Naive thymus-derived CD4-positive, alpha-beta T cell (primary cell): ENCODE results near the gene ATP11B. TPM values are rescaled to one million over a fixed set of nuclear protein-coding genes. Genes with fewer than 3 reads are reported as not detected.

Experiments used
- ATAC-seq: fragments of 150-1000 bp; cut with Tn5 transposase; 2 replicates; pipeline ENCODE4 v1.10.0; 2021; ENCODE audit warnings: mild to moderate bottlenecking, moderate library complexity
- CTCF ChIA-PET: fragments of 350-600 bp; sonication (Branson Sonifier 250); formaldehyde crosslinking; loops from one replicate; lab custom pipeline; 2021; ENCODE audit warnings: antibody characterized with exemption; lab: Charles Lee
- POLR2A ChIA-PET: fragments of 350-600 bp; sonication (Branson Sonifier 250); formaldehyde crosslinking; loops from one replicate; lab custom pipeline; 2021; ENCODE audit warnings: antibody characterized with exemption, inconsistent platforms; lab: Charles Lee
- DNase-seq, 9 donors: peaks; one replicate each; pipeline versions ENCODE4 v3.0.0 to v3.0.0-alpha.2; 2020 to 2022; ENCODE audit warnings: mixed read lengths in 1 of 9
- H3K27ac ChIP-seq: one replicate; pipeline ENCODE4 v1.7.0; 2013; ENCODE audit warnings: mild to moderate bottlenecking, low read depth, low read length, moderate library complexity
- H3K27me3 ChIP-seq, 2 donors: one replicate each; pipeline ENCODE4 v1.7.0; 2013; ENCODE audit warnings: low read length in 2 of 2, mild to moderate bottlenecking in 2 of 2, moderate library complexity in 2 of 2; ENCODE audit not compliant: control insufficient read depth in 2 of 2, insufficient read depth in 2 of 2
- H3K36me3 ChIP-seq, 3 experiments: 1 replicate in 2 of 3; 2 replicates in 1 of 3; pipeline ENCODE4 v1.7.0; 2013; ENCODE audit warnings: low read length in 3 of 3, mild to moderate bottlenecking in 3 of 3, moderate library complexity in 1 of 3; ENCODE audit not compliant: insufficient read depth in 3 of 3, control insufficient read depth in 2 of 3
- H3K4me1 ChIP-seq, 2 donors: one replicate each; pipeline ENCODE4 v1.7.0; 2013; ENCODE audit warnings: low read length in 2 of 2, mild to moderate bottlenecking in 2 of 2, moderate library complexity in 1 of 2; ENCODE audit not compliant: control insufficient read depth in 2 of 2, insufficient read depth in 2 of 2
- H3K4me3 ChIP-seq: 2 replicates; pipeline ENCODE4 v1.7.0; 2013; ENCODE audit warnings: mild to moderate bottlenecking, low read length
- H3K9me3 ChIP-seq, 3 experiments: 1 replicate in 2 of 3; 2 replicates in 1 of 3; pipeline ENCODE4 v1.7.0; 2013; ENCODE audit warnings: low read length in 3 of 3; ENCODE audit not compliant: control insufficient read depth in 2 of 3
- H3K27ac Mint-ChIP-seq, 9 donors: one replicate each; pipeline ENCODE4 v1.8.0; 2020 to 2022; ENCODE audit warnings: mixed read lengths in 9 of 9, mild to moderate bottlenecking in 8 of 9, moderate library complexity in 5 of 9, inconsistent platforms in 2 of 9
- H3K27me3 Mint-ChIP-seq, 5 donors: one replicate each; pipeline ENCODE4 v1.8.0; 2021 to 2022; ENCODE audit warnings: mixed read lengths in 5 of 5, mild to moderate bottlenecking in 1 of 5
- H3K36me3 Mint-ChIP-seq, 5 donors: one replicate each; pipeline ENCODE4 v1.8.0; 2020 to 2022; ENCODE audit warnings: mixed read lengths in 5 of 5, mild to moderate bottlenecking in 3 of 5, inconsistent platforms in 1 of 5
- H3K4me1 Mint-ChIP-seq, 7 donors: one replicate each; pipeline ENCODE4 v1.8.0; 2020 to 2022; ENCODE audit warnings: mixed read lengths in 7 of 7, mild to moderate bottlenecking in 3 of 7, inconsistent platforms in 1 of 7
- H3K4me3 Mint-ChIP-seq, 10 donors: one replicate each; pipeline ENCODE4 v1.8.0; 2020 to 2022; ENCODE audit warnings: mild to moderate bottlenecking in 10 of 10, mixed read lengths in 10 of 10, moderate library complexity in 6 of 10, inconsistent platforms in 2 of 10
- H3K9me3 Mint-ChIP-seq, 11 donors: one replicate each; pipeline ENCODE4 v1.8.0; 2020 to 2022; ENCODE audit warnings: mixed read lengths in 11 of 11, mild to moderate bottlenecking in 4 of 11, inconsistent platforms in 1 of 11, moderate library complexity in 1 of 11
- intact Hi-C, 2 donors: fragments of 100-400 bp; cut with micrococcal nuclease; formaldehyde crosslinking; loops; one replicate each; pipeline ENCODE4 v1.15.1; 2023
- polyA plus RNA-seq, 2 donors: library from polyadenylated mRNA; unstranded; fragments of 300-500 nt; fragmentation: Illumina TruSeq; gene quantifications; one replicate each; pipeline ENCODE4 v1.2.3, GENCODE V29; 2021
- total RNA-seq, 6 experiments: library from RNA in 5 of 6; stranded (reverse) in 5 of 6; gene quantifications; 1 replicate in 5 of 6; 2 replicates in 1 of 6; pipeline ENCODE4 v1.2.3 and lab custom pipeline; 2021 to 2026

ATP11B gene
- total and polyA plus RNA-seq, 7 experiments from 2014 or later, result 28.4 to 136 (median 113) TPM

DNA sequence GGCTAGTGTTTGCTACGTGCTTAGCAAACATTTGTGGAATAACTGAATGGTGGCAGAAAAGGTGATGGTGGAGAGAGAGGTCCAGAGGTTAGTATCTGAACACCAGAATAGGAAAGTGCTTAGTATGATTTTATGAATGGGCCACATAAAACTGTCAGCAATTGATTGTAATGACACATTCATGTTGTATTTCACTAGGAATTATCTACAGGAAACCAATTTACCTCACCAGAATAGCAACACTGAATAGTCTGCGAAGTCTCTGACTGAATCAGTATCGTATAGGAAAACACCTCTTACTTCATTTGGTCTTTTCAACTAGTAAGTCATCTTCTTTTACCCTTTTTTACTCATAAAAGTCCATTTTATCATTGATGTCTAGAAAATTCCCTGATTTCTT, 8.2 kb upstream of the ATP11B start:
- no peaks in the 10 kb centered on the region for H3K4me1 ChIP-seq
- Mint-ChIP-seq H3K4me3 (no peak overlapping the region), H3K36me3 (no peaks in the 10 kb centered on the region), H3K27ac (no peak overlapping the region), H3K4me1 (peaks cover 0 to 10% (median 5%) of the 10 kb centered on the region in 7 donors), H3K9me3 (no peaks in the 10 kb centered on the region), H3K27me3 (peaks cover 0 to 23% (median 9%) of the 10 kb centered on the region in 5 donors)
- H3K27me3 ChIP-seq, result no peaks in the 10 kb centered on the region
- intact Hi-C loops, result no loop called here
- ATAC-seq (no peak), DNase-seq (no peak)
- no peak overlapping the region for H3K27ac ChIP-seq
- POLR2A ChIA-PET, result no interaction called here
- CTCF ChIA-PET, result no interaction called here
- no peaks in the 10 kb centered on the region for H3K36me3 ChIP-seq
- no peaks in the 10 kb centered on the region for H3K9me3 ChIP-seq
- no peak overlapping the region for H3K4me3 ChIP-seq

DNA sequence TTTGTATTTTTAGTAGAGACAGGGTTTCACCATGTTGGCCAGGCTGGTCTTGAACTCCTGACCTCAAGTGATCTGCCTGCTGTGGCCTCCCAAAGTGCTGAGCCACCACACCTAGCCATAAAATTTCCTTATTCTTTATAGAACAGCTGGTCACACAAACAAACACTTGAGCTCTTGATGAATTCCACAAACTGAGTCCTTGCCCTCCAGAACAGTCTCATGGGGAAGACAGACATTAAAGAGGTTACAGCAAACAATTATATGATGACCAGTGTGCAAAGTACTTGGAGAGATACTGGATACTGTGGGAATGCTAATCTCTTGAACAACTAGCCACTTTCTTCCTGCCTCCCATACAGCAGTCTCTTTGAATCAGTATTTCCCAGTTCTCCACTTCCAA, 7.5 kb upstream of the ATP11B start:
- CTCF ChIA-PET, result no interaction called here
- H3K27me3 ChIP-seq, result no peaks in the 10 kb centered on the region
- POLR2A ChIA-PET, result no interaction called here
- ATAC-seq (no peak), DNase-seq (no peak)
- Mint-ChIP-seq H3K4me1 (peaks cover 0 to 10% (median 5%) of the 10 kb centered on the region in 7 donors), H3K27ac (no peak overlapping the region), H3K4me3 (no peak overlapping the region), H3K9me3 (no peaks in the 10 kb centered on the region), H3K36me3 (no peaks in the 10 kb centered on the region), H3K27me3 (peaks cover 0 to 21% (median 9%) of the 10 kb centered on the region in 5 donors)
- H3K4me1 ChIP-seq, result no peaks in the 10 kb centered on the region
- H3K9me3 ChIP-seq, result no peaks in the 10 kb centered on the region
- H3K27ac ChIP-seq, result no peak overlapping the region
- intact Hi-C loops, result no loop called here
- H3K4me3 ChIP-seq, result no peak overlapping the region
- no peaks in the 10 kb centered on the region for H3K36me3 ChIP-seq

DNA sequence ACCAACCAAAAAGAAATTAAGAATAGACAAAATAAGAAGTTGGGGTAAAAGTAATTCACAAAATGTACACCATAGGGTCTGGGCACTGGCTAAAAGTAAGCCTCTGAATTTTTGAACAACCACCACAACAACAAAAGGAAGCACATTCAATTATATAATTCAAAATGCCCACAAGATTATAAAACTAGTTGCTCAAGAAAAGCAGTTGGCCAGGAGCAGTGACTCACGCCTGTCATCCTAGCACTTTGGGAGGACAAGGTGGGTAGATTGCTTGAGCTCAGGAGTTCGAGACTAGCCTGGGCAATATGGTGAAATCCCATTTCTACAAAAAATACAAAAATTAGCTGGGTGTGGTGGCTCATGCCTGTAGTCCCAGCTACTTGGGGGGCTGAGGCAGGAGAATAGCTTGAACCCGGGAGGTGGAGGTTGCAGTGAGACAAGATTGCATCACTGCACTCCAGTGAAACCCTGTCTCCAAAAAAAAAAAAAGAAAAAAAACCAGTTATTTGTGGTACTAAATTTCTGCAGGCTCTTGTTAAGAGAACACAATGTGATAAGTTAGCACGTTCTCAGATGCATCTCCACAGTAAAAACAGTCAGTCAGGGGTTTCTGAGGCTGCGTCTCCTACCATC, 6.6 kb upstream of the ATP11B start:
- peaks cover 0 to 20% (median 9%) of the 10 kb centered on the region in 5 donors for H3K27me3 Mint-ChIP-seq
- ChIA-PET CTCF (interaction anchor here (0.9 kb wide), 1 partner anchor 72 kb away, joined by 3 read pairs; no protein-coding TSS in a partner anchor), POLR2A (no interaction called here)
- no peaks in the 10 kb centered on the region for H3K36me3 ChIP-seq
- H3K9me3 Mint-ChIP-seq, result no peaks in the 10 kb centered on the region
- H3K4me1 ChIP-seq, result no peaks in the 10 kb centered on the region
- H3K36me3 Mint-ChIP-seq, result no peaks in the 10 kb centered on the region
- no peaks in the 10 kb centered on the region for H3K27me3 ChIP-seq
- no peaks in the 10 kb centered on the region for H3K9me3 ChIP-seq
- H3K27ac ChIP-seq, result no peak overlapping the region
- intact Hi-C loops, result no loop called here
- no peak overlapping the region for H3K4me3 ChIP-seq
- no peak overlapping the region for H3K4me3 Mint-ChIP-seq
- ATAC-seq, result no peak
- DNase-seq, result no peak
- H3K4me1 Mint-ChIP-seq, result peaks cover 0 to 10% (median 6%) of the 10 kb centered on the region in 7 donors
- no peak overlapping the region for H3K27ac Mint-ChIP-seq

DNA sequence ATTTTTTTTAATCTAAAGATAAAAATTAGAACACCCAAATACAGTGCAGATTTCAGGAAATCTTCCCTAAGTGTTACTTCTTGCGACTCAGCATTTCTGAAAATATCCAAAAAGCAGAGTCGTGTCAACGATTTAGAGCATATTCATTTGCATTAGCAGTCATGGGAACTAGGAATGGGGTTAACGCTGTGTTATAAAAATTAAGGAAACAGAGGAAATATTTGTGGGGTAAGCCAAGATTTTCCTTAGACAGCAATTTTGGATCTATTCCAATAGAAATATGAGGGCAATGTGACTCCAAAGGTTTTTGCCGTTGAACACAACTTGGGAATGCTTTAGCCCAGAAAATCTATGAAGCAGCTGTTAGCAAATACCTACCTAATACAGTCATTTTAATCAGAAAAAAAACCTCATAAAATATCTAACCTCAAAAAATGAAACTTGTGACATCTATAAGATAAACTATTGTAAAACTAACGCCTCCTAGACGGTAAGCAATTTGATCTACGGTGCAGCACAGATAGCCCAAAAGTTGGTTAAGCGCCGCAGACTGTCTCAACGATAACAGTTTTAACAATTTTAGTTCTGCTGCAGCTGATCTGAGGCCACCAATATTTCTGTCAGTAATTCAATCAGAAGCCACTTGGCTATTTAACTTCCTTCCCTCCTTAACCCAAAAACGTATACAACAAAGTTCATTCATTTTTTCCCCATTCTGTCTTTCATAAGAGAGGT, 5.8 kb upstream of the ATP11B start:
- Histone ChIP-seq H3K9me3 (no peaks in the 10 kb centered on the region), H3K36me3 (no peaks in the 10 kb centered on the region), H3K27ac (no peak overlapping the region), H3K4me1 (peaks cover 0 to 3% of the 10 kb centered on the region in 2 donors), H3K27me3 (no peaks in the 10 kb centered on the region), H3K4me3 (no peak overlapping the region)
- CTCF ChIA-PET, result no interaction called here
- intact Hi-C loops, result no loop called here
- DNase-seq (no peak), ATAC-seq (no peak)
- Mint-ChIP-seq H3K36me3 (no peaks in the 10 kb centered on the region), H3K4me3 (no peak overlapping the region), H3K27me3 (peaks cover 0 to 20% (median 9%) of the 10 kb centered on the region in 5 donors), H3K27ac (peak overlapping the region in 1 of 9 donors; percentile 40), H3K9me3 (no peaks in the 10 kb centered on the region), H3K4me1 (peaks cover 0 to 13% (median 7%) of the 10 kb centered on the region in 7 donors)
- POLR2A ChIA-PET, result no interaction called here

DNA sequence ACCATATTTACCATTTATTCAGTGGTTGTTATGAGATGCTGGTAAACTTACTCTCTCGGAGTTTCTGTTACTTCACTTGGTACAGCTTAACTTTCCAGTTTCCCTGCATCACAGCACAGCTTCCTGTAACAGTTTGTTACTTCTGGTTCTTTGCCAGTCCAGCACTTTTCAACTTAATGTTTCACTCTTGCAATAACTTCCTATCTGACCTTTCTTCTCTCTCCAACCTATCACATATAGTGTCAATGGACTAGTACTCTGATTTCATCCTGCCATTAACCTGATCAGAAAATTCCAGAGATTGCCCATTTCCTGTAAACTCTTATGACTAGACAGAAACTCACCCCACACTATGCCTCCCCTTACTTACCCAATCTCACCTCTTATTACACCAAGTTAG, 3.9 kb upstream of the ATP11B start:
- Mint-ChIP-seq H3K4me3 (no peak overlapping the region), H3K4me1 (peaks cover 0 to 18% (median 6%) of the 10 kb centered on the region in 7 donors), H3K27ac (no peak overlapping the region), H3K9me3 (peaks cover 0 to 3% (median 0%) of the 10 kb centered on the region in 11 donors), H3K27me3 (peaks cover 0 to 14% (median 7%) of the 10 kb centered on the region in 5 donors), H3K36me3 (peaks cover 0 to 4% (median 0%) of the 10 kb centered on the region in 5 donors)
- no peak for ATAC-seq
- Histone ChIP-seq H3K9me3 (no peaks in the 10 kb centered on the region), H3K4me1 (peaks cover 0 to 6% of the 10 kb centered on the region in 2 donors), H3K4me3 (no peak overlapping the region), H3K27me3 (no peaks in the 10 kb centered on the region), H3K27ac (no peak overlapping the region), H3K36me3 (peaks cover 0 to 4% (median 0%) of the 10 kb centered on the region in 3 experiments)
- CTCF ChIA-PET, result no interaction called here
- DNase-seq, result peak in 1 of 9 donors; percentile 16
- intact Hi-C loops, result no loop called here
- POLR2A ChIA-PET, result interaction anchor here (0.6 kb wide), 1 partner anchor 70 kb away, joined by 4 read pairs; no protein-coding TSS in a partner anchor

DNA sequence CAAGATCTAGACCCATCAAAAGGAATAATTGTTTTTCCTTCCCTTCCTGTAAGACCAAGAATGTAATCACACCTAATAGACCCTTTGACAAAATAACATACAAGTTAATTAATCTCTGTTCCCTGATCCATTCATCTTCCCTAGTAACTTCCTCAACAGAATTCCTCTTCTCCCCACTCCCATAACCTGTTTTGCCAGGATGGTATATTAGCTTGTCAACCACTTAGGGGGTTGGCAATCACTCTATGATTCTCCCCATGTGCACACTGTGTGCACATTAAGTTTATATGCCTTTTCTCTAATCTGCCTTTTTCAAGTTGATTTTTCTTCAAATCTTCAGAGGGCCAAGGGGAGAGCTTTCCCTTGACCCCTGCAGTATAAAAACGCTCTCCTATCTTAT, 2.7 kb upstream of the ATP11B start:
- Histone ChIP-seq H3K27me3 (no peaks in the 10 kb centered on the region), H3K4me3 (no peak overlapping the region), H3K36me3 (peaks cover 0 to 4% (median 0%) of the 10 kb centered on the region in 3 experiments), H3K27ac (no peak overlapping the region), H3K9me3 (no peaks in the 10 kb centered on the region), H3K4me1 (peaks cover 3 to 6% of the 10 kb centered on the region in 2 donors)
- intact Hi-C loops, result loop anchor here in 1 of 2 donors (5.0 to 10.0 kb wide), 5 partner anchors 497 to 1806 kb away; partner anchors contain the start of genes ABCC5, DNAJC19, KLHL24 and MCF2L2
- Mint-ChIP-seq H3K9me3 (peaks cover 0 to 3% (median 0%) of the 10 kb centered on the region in 11 donors), H3K27ac (no peak overlapping the region), H3K4me1 (peaks cover 5 to 24% (median 10%) of the 10 kb centered on the region in 7 donors), H3K36me3 (peaks cover 0 to 7% (median 0%) of the 10 kb centered on the region in 5 donors), H3K27me3 (peaks cover 0 to 8% (median 4%) of the 10 kb centered on the region in 5 donors), H3K4me3 (no peak overlapping the region)
- ATAC-seq (no peak), DNase-seq (no peak)
- POLR2A ChIA-PET, result no interaction called here
- CTCF ChIA-PET, result interaction anchor here (0.6 kb wide), 1 partner anchor 308 kb away, joined by 4 read pairs; no protein-coding TSS in a partner anchor
